Type B pancreatic cell (in vitro differentiated cells): ENCODE results near the gene RET. TPM values are rescaled to one million over a fixed set of nuclear protein-coding genes. Genes with fewer than 3 reads are reported as not detected.

Experiments used
- DNase-seq: peaks from one replicate; pipeline ENCODE4 v3.0.0; 2021; ENCODE audit warnings: mixed read lengths; ENCODE audit not compliant: unreplicated experiment; ENCODE audit errors: extremely low spot score
- H3K27ac Mint-ChIP-seq: 2 replicates; pipeline ENCODE4 v1.8.0; 2021; ENCODE audit warnings: mild to moderate bottlenecking, mixed read lengths
- H3K27me3 Mint-ChIP-seq: 2 replicates; pipeline ENCODE4 v1.8.0; 2021; ENCODE audit warnings: mixed read lengths
- H3K36me3 Mint-ChIP-seq: 2 replicates; pipeline ENCODE4 v1.8.0; 2021; ENCODE audit warnings: mixed read lengths
- H3K4me1 Mint-ChIP-seq: one replicate; pipeline ENCODE4 v1.8.0; 2021; ENCODE audit warnings: mixed read lengths; ENCODE audit not compliant: unreplicated experiment
- H3K4me3 Mint-ChIP-seq: 2 replicates; pipeline ENCODE4 v1.8.0; 2021; ENCODE audit warnings: mild to moderate bottlenecking, mixed read lengths
- H3K9me3 Mint-ChIP-seq: 2 replicates; pipeline ENCODE4 v1.8.0; 2021; ENCODE audit warnings: mixed read lengths
- CTCF ChIP-seq: fragments of 200-600 bp; sonication (generic); conservative IDR thresholded peaks from 2 replicates; pipeline ENCODE4 v1.5.0; 2021; ENCODE audit warnings: antibody characterized with exemption, mild to moderate bottlenecking
- total RNA-seq: library from RNA; stranded (reverse); gene quantifications from 2 replicates; pipeline ENCODE4 v1.2.1, GENCODE V29; 2021; ENCODE audit warnings: low replicate concordance

The RET gene
- total RNA-seq, 1 donor from 2014 or later: 8.2 TPM

- peaks cover 22% of the 10 kb centered on the region for H3K27me3 Mint-ChIP-seq
- no peaks in the 10 kb centered on the region for H3K9me3 Mint-ChIP-seq
- TF ChIP-seq CTCF: no peak
- no peak for DNase-seq
- H3K4me3 Mint-ChIP-seq: no peak overlapping the region
- H3K4me1 Mint-ChIP-seq: no peaks in the 10 kb centered on the region
- H3K27ac Mint-ChIP-seq: no peak overlapping the region
- H3K36me3 Mint-ChIP-seq: no peaks in the 10 kb centered on the region
These were observed 19.6 kb upstream of the RET start for GRCh38 chr10:43057231-43057711.

GRCh38 chr10:43057831-43058340, 19.0 kb upstream of the RET start:
- Mint-ChIP-seq H3K36me3 (no peaks in the 10 kb centered on the region), H3K4me1 (no peaks in the 10 kb centered on the region), H3K27me3 (peaks cover 18% of the 10 kb centered on the region), H3K4me3 (no peak overlapping the region), H3K9me3 (no peaks in the 10 kb centered on the region), H3K27ac (no peak overlapping the region)
- DNase-seq: no peak
- no peak for TF ChIP-seq CTCF

GRCh38 chr10:43058716-43059335, 18.0 kb upstream of the RET start:
- Mint-ChIP-seq H3K27me3 (peaks cover 17% of the 10 kb centered on the region), H3K36me3 (no peaks in the 10 kb centered on the region), H3K9me3 (no peaks in the 10 kb centered on the region), H3K4me3 (no peak overlapping the region), H3K27ac (no peak overlapping the region), H3K4me1 (no peaks in the 10 kb centered on the region)
- TF ChIP-seq CTCF: no peak
- no peak for DNase-seq

GRCh38 chr10:43059336-43059720, 17.5 kb upstream of the RET start:
- Mint-ChIP-seq H3K4me1 (no peaks in the 10 kb centered on the region), H3K27ac (no peak overlapping the region), H3K36me3 (no peaks in the 10 kb centered on the region), H3K27me3 (peaks cover 20% of the 10 kb centered on the region), H3K9me3 (no peaks in the 10 kb centered on the region), H3K4me3 (no peak overlapping the region)
- TF ChIP-seq CTCF: no peak
- DNase-seq: no peak

GRCh38 chr10:43059828-43060227, 17.0 kb upstream of the RET start:
- no peak for DNase-seq
- no peaks in the 10 kb centered on the region for H3K4me1 Mint-ChIP-seq
- no peaks in the 10 kb centered on the region for H3K9me3 Mint-ChIP-seq
- H3K27me3 Mint-ChIP-seq: peaks cover 19% of the 10 kb centered on the region
- H3K36me3 Mint-ChIP-seq: no peaks in the 10 kb centered on the region
- no peak overlapping the region for H3K27ac Mint-ChIP-seq
- no peak overlapping the region for H3K4me3 Mint-ChIP-seq
- TF ChIP-seq CTCF: no peak

- DNase-seq: no peak
- no peaks in the 10 kb centered on the region for H3K9me3 Mint-ChIP-seq
- no peak for TF ChIP-seq CTCF
- H3K27ac Mint-ChIP-seq: no peak overlapping the region
- no peaks in the 10 kb centered on the region for H3K36me3 Mint-ChIP-seq
- H3K4me1 Mint-ChIP-seq: no peaks in the 10 kb centered on the region
- H3K4me3 Mint-ChIP-seq: no peak overlapping the region
- H3K27me3 Mint-ChIP-seq: peaks cover 14% of the 10 kb centered on the region
These were observed 16.6 kb upstream of the RET start for GRCh38 chr10:43060291-43060690.
